Ovary (tissue), 9 donors: ENCODE measurements around the gene GPSM3. TPM values are rescaled to one million over a fixed set of nuclear protein-coding genes. Genes with fewer than 3 reads are reported as not detected.

Source experiments
- DNase-seq, 5 donors: peaks; one replicate each; pipeline ENCODE4 v3.0.0-alpha.2; 2019 to 2020
- H3K27ac ChIP-seq, 2 donors: fragments of 200-600 bp; one replicate each; pipeline versions ENCODE4 v1.5.1 to v1.8.0; 2019 to 2022
- H3K27me3 ChIP-seq: fragments of 200-600 bp; one replicate; pipeline ENCODE4 v1.8.0; 2022
- H3K36me3 ChIP-seq: fragments of 200-600 bp; sonication (generic); one replicate; pipeline ENCODE4 v1.5.1; 2019
- H3K4me1 ChIP-seq: one replicate; pipeline ENCODE4 v1.8.1; 2013; ENCODE audit warnings: mild to moderate bottlenecking, moderate library complexity; ENCODE audit not compliant: insufficient read depth
- H3K4me3 ChIP-seq: fragments of 200-600 bp; sonication (generic); one replicate; pipeline ENCODE4 v1.5.1; 2017
- H3K9me3 ChIP-seq, 2 donors: fragments of 200-600 bp in 1 of 2; sonication (generic) in 1 of 2; one replicate each; pipeline versions ENCODE4 v1.5.1 to v1.8.1; 2013 to 2019; ENCODE audit warnings: mild to moderate bottlenecking in 1 of 2, moderate library complexity in 1 of 2
- CTCF ChIP-seq, 3 donors: fragments of 450-650 bp in 2 of 3; fragments of 200-600 bp in 1 of 3; IDR thresholded peaks; one replicate each; pipeline versions ENCODE4 v1.5.1 to v1.8.0; 2016 to 2022; ENCODE audit warnings: antibody characterized with exemption in 3 of 3, mild to moderate bottlenecking in 1 of 3
- EP300 ChIP-seq: sonication (generic); formaldehyde crosslinking; IDR thresholded peaks from one replicate; pipeline ENCODE4 v1.6.1; 2017; ENCODE audit warnings: antibody characterized with exemption
- POLR2A ChIP-seq: fragments of 450-650 bp; IDR thresholded peaks from one replicate; pipeline ENCODE4 v1.6.1; 2017; ENCODE audit warnings: antibody characterized with exemption, mild to moderate bottlenecking, moderate library complexity
- WGBS, 3 donors: extraction: QIAGEN DNeasy Blood & Tissue Kit in 1 of 3; methylation state at CpG; one replicate each; pipeline versions ENCODE4 v1.1.5 to v1.1.7; 2013 to 2017; 5-methylcytosine and 5-hydroxymethylcytosine counted together
- intact Hi-C, 4 donors: fragments of 100-400 bp; cut with DNase I; formaldehyde crosslinking; loops; one replicate each; pipeline versions ENCODE4 v1.11.0 to v1.15.1; 2022 to 2023
- polyA plus RNA-seq, 2 donors: library from polyadenylated mRNA; stranded (reverse); fragments of 200-250 nt in 1 of 2; fragments of 350-450 nt in 1 of 2; fragmentation: Illumina TruSeq in 1 of 2; extraction: RNeasy Lipid Tissue Mini Kit (QIAGEN cat#74804) in 1 of 2; gene quantifications; one replicate each; pipeline ENCODE4 v1.2.3, GENCODE V29; 2013 to 2014
- total RNA-seq, 7 donors: library from RNA; depleted of rRNA in 2 of 7; stranded (reverse); fragments of >200 nt in 2 of 7; fragmentation: NEBNext Ultra II Directional in 3 of 7; extraction: Animal tissue kit (Norgen Biotek cat#: 25700) in 3 of 7; gene quantifications; one replicate each; pipeline versions ENCODE4 v1.1.0 to v1.2.4, GENCODE V29; 2016 to 2023
- donor health status: DM: no; HTN: no; CAD: no; lungs with moderate emphysema.
- donor health status: DM: no; HTN: no; CAD: no.
- donor health status: Bipolar disorder and iron deficiency.
- donor health status: DM: yes; HTN: yes; CAD: no.
- donor health status: DM: no; HTN: no; CAD: no.
- donor health status: DM: yes; HTN: yes; CAD: no.

The GPSM3 gene
- total and polyA plus RNA-seq, 9 donors, result 3.1 to 8.7 (median 5.2) TPM

GRCh38 chr6:32220021-32220420 is 27.6 kb upstream of the GPSM3 start:
- 56 to 68% (median 64%) methylated on average over 4 of the region's 4 CpGs for WGBS, 3 donors
- no peaks in the 10 kb centered on the region for H3K4me1 ChIP-seq

GRCh38 chr6:32218167-32218566 is 25.7 kb upstream of the GPSM3 start:
- no peak for TF ChIP-seq CTCF (IDR thresholded peaks at IDR 0.05)
- no peak for TF ChIP-seq POLR2A
- TF ChIP-seq EP300, result no peak
- no peak overlapping the region for H3K27ac ChIP-seq
- DNase-seq, result no peak
- H3K4me3 ChIP-seq, result no peak overlapping the region
- intact Hi-C loops, result no loop called here
- H3K27me3 ChIP-seq, result no peaks in the 10 kb centered on the region
- 78 to 85% (median 83%) methylated on average over 7 of the region's 7 CpGs for WGBS, 3 donors
- H3K4me1 ChIP-seq, result no peaks in the 10 kb centered on the region
- no peaks in the 10 kb centered on the region for H3K9me3 ChIP-seq
- H3K36me3 ChIP-seq, result no peaks in the 10 kb centered on the region

More at GRCh38 chr6:32220021-32220420, 27.6 kb upstream of the GPSM3 start:
- no peak for DNase-seq
- H3K27ac ChIP-seq, result no peak overlapping the region
- TF ChIP-seq EP300 (no peak), CTCF (IDR thresholded peaks at IDR 0.05) (no peak), POLR2A (no peak)
- intact Hi-C loops, result no loop called here
- H3K36me3 ChIP-seq, result no peaks in the 10 kb centered on the region
- no peaks in the 10 kb centered on the region for H3K9me3 ChIP-seq
- H3K4me3 ChIP-seq, result no peak overlapping the region
- no peaks in the 10 kb centered on the region for H3K27me3 ChIP-seq

- Histone ChIP-seq H3K4me3 (no peak overlapping the region), H3K27me3 (no peaks in the 10 kb centered on the region), H3K4me1 (no peaks in the 10 kb centered on the region), H3K36me3 (no peaks in the 10 kb centered on the region), H3K27ac (no peak overlapping the region), H3K9me3 (no peaks in the 10 kb centered on the region)
- intact Hi-C loops, result no loop called here
- TF ChIP-seq CTCF (IDR thresholded peaks at IDR 0.05) (no peak), EP300 (no peak), POLR2A (no peak)
- DNase-seq, result no peak
- 83 to 87% (median 84%) methylated on average over 11 of the region's 11 CpGs for WGBS, 3 donors
Observed at GRCh38 chr6:32216998-32217397, 24.6 kb upstream of the GPSM3 start.

GRCh38 chr6:32216285-32216684 is 23.8 kb upstream of the GPSM3 start:
- TF ChIP-seq CTCF (IDR thresholded peaks at IDR 0.05) (no peak), POLR2A (no peak)
- DNase-seq, result no peak
- H3K27me3 ChIP-seq, result no peaks in the 10 kb centered on the region
- no peak overlapping the region for H3K27ac ChIP-seq
- H3K9me3 ChIP-seq, result no peaks in the 10 kb centered on the region
- H3K4me3 ChIP-seq, result no peak overlapping the region
- intact Hi-C loops, result no loop called here
- 83 to 88% (median 87%) methylated on average over 10 of the region's 10 CpGs for WGBS, 3 donors
- H3K4me1 ChIP-seq, result no peaks in the 10 kb centered on the region
- no peaks in the 10 kb centered on the region for H3K36me3 ChIP-seq

GRCh38 chr6:32215617-32216016 is 23.2 kb upstream of the GPSM3 start:
- intact Hi-C loops, result no loop called here
- TF ChIP-seq EP300 (no peak), CTCF (IDR thresholded peaks at IDR 0.05) (no peak), POLR2A (no peak)
- no peak overlapping the region for H3K27ac ChIP-seq
- no peaks in the 10 kb centered on the region for H3K4me1 ChIP-seq
- H3K9me3 ChIP-seq, result no peaks in the 10 kb centered on the region
- H3K4me3 ChIP-seq, result no peak overlapping the region
- no peak for DNase-seq
- no peaks in the 10 kb centered on the region for H3K36me3 ChIP-seq
- H3K27me3 ChIP-seq, result no peaks in the 10 kb centered on the region
- WGBS, 3 donors, result 92 to 98% (median 96%) methylated on average over 4 of the region's 4 CpGs
